ENCODE results near the gene TRIM17. TPM values are rescaled to one million over a fixed set of nuclear protein-coding genes. Genes with fewer than 3 reads are reported as not detected.

Gene TRIM17
- polyA plus RNA-seq, 3 donors, result 7.8 to 14.4 (median 13.3) TPM

DNA sequence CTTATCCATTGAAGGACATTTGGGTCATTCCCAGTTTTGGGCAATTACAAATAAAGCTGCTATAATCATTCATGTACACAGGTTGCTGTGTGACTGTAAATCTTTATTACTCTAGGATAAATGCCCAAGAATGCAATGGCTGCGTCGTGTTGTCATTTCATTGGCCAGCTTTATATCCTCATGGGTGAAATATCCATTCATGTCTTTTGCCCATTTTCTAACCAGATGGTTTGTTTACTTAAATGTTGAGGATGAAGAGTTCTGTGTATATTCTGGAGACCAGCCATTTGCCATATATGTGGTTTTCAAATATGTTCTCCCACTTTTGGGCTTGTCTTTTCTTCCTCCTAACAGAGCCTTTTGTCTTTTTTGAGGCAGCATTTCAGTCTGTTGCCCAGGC is 35.3 kb downstream of the TRIM17 start:
- DNase-seq, result no peak

DNA sequence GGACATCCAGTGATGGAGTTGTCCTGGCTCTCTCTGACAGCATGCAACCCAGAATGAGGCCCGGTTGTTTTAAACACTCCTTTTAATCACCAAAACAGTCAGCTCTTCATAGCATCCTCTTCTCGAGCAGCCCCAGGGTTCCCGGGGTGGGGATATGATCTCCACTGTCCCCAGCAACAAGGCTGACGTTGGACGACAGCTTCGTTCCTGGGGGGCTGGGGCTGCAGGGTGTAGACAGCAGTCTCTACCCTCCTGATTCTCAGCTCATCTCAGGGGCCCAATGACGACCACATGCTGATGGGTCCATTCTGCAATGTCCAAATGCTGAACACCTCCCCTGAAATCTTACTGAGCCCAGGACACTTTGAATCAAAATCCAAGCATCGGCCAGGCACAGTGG is 37.0 kb downstream of the TRIM17 start:
- no peak for DNase-seq

DNA sequence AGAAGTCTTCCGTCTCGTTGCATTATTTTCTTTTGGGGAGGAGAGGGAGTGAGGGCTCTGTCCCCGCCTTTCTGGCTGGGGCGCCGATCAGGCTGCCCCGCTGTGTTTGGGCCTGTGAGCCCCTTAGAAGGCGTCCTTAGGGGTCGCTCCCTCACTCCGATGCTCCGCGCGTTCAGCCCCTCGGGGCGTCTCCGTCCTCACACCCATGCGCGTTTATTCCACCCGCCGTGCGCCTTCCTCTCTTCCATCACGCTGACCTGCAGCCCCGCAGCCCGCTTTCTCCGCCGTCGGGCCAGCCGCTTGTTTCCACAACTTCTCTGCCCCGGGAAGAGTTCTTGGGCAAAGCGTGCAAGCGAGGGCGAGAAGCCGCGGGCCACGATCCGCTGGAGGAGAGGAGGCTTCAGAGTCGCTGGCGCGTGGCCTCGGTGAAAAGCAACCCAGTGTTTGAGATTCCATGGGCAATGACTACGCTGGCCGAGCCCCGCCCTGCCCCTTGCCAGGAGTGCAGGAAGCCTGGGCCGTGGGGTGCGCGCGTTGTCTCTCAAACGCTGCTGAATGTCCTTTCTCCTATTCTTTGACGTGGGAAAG is 37.7 kb downstream of the TRIM17 start:
- DNase-seq, result no peak

DNA sequence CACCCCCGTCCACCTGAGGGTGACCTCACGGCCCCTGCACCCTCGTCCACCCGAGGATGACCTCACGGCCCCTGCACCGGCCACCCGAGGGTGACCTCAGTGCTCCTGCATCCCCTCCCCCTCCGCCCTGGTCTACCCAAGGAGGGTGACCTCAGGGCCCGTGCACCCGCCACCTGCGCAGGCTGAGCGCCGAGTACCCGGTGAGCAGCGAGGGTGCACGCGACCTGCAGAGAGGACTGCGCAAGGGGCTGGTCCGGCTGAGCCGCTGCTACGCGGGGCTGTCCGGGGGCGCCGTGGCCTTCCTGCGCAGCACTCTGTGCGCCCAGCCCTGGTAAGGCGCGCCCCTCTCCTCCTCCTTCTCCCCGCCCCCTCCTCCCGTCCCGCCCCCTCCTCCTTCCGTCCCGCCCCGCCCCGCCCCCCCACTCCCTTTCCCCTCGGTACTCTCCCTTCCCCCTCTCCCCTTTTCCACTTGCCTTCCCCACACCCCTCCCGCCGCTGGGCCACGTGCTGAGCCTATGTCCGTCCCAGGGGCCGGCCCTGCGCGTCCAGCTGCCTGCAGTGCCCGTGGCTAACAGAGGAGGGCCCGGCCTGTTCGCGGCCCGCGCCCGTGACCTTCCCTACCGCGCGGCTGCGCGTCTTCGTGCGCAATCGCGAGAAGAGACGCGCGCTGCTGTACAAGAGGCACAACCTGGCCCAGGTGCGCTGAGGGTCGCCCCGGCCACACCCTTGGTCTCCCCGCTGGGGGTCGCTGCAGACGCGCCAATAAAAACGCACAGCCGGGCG is 38.4 kb downstream of the TRIM17 start:
- DNase-seq, result peak; percentile 83

DNA sequence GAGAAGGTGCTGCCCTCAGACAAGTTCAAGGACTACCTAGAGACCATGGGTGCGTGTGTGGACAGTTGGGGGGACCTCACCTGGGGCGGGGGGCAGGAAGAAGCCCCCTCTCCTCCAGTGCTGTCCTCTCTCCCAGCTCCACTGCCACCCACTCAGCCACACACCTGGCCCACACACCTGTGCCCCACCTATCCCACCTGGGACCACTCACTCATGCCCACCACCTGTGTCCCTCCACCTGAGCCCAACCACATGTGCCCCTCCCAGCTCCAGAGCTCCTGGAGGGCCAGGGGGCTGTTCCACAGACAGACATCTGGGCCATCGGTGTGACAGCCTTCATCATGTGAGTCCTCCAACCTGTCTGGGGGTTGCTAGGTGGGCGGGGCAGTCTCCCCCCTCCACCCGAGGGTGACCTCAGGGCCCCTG is 39.0 kb downstream of the TRIM17 start:
- DNase-seq, result no peak

DNA sequence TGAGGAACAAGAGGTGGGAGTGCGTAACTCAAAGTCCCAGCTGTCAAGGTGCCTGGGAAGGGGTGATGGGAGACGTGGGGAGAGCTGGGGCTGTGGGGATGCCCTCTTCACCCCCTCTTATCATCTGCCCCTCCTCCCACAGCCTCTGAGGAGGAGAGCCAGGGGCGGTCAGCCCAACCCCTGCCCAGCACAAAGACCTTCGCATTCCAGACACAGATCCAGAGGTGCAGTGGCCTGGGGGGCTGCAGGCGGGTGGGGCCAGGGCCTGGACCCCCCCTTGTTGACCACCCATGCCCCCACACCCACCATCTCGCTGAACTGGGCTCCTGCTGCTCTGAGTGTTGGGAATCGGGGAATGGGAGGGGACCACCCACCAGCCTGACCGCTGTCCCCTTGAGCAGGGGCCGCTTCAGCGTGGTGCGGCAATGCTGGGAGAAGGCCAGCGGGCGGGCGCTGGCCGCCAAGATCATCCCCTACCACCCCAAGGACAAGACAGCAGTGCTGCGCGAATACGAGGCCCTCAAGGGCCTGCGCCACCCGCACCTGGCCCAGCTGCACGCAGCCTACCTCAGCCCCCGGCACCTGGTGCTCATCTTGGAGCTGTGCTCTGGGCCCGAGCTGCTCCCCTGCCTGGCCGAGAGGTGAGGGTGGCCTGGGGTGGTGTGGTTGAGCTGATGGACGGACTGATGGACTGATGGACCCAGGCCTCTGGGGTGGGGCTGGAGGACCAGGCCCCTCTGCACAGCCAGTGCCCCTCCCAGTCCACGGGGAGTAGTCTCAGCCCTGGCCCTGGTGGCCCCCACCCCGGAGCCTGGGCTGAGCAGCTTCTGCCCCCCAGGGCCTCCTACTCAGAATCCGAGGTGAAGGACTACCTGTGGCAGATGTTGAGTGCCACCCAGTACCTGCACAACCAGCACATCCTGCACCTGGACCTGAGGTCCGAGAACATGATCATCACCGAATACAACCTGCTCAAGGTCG is 39.7 kb downstream of the TRIM17 start:
- DNase-seq, result no peak

DNA sequence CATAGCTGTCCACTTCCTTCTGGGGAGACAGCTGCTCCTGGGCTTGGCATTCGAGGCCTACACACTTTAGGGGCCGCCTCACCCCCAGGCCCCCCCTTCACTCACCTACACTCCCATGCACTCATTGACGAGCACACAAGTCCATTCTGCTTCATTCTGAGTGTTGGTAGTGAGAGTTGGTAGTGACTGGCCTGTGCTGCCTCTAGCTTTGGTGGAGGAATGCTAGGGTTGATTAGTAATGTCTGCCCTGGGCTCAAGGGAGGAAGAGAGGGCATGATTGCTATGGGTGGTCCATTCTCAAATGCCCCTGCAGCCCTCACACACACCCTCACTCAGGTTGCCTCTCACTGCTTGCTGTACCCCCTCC is 40.4 kb downstream of the TRIM17 start:
- no peak for DNase-seq

DNA sequence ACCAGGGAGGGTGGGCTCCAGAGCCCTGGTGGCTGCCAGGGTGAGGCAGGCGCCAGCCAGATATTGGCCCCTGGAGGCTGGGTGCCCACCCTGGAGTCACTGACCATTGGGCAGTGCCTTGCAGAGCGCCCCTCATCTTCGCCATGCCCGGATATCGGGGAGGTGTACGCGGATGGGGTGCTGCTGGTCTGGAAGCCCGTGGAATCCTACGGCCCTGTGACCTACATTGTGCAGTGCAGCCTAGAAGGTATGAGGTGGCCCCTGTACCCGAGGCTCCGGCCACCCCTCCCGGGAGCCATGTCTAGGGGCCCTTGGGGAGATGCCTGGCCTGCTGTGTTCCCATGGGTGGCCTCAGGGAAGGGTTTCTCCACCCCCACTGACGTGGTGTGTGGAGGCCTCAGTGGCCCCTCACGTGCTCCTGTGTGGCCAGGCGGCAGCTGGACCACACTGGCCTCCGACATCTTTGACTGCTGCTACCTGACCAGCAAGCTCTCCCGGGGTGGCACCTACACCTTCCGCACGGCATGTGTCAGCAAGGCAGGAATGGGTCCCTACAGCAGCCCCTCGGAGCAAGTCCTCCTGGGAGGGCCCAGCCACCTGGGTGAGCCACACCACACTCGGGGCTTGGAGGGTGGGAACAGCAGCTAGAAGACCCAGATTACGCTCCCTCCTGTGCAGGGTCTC is 40.9 kb downstream of the TRIM17 start:
- no peak for DNase-seq

DNA sequence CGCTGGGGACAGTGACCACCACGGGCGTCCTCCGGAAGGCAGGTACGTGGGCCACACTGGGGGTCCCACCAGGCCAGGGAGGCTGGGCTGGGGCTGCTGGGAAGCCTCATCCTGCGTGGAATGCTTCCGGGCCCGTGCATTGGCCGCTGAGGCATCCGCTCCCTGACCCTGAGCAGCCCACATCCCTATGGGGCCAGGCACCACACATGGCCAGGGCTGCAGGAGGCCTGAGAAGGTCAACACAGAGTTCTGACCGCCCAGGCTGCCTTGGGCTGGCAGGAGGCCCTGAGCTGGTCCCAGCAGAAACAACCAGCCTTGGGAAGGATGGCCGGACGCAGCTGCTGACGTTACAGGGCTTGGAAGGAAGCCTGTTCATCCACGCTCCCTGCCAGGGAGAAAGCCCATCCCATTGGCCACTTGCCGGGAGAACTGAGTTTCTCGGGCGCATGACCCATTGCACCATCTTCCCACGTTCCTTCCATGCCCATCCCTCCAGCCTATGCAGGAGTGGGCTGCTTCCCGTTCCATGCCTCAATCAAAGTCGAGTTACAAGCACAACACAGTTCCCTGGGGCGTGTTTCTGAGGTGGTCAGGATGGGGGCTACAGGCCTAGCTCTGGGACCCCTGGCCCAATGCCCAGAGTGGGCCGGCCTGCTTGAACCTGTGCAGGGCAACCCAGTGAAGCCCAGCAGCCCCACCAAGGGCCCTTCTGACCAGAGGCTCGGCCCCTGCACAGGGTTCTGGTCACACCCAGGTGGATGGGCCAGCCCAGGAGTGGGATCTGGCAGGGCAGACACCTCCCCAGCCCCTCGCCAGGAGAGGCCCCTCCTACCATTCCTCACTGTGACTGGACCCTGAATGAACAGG is 41.7 kb downstream of the TRIM17 start:
- DNase-seq, result no peak

DNA sequence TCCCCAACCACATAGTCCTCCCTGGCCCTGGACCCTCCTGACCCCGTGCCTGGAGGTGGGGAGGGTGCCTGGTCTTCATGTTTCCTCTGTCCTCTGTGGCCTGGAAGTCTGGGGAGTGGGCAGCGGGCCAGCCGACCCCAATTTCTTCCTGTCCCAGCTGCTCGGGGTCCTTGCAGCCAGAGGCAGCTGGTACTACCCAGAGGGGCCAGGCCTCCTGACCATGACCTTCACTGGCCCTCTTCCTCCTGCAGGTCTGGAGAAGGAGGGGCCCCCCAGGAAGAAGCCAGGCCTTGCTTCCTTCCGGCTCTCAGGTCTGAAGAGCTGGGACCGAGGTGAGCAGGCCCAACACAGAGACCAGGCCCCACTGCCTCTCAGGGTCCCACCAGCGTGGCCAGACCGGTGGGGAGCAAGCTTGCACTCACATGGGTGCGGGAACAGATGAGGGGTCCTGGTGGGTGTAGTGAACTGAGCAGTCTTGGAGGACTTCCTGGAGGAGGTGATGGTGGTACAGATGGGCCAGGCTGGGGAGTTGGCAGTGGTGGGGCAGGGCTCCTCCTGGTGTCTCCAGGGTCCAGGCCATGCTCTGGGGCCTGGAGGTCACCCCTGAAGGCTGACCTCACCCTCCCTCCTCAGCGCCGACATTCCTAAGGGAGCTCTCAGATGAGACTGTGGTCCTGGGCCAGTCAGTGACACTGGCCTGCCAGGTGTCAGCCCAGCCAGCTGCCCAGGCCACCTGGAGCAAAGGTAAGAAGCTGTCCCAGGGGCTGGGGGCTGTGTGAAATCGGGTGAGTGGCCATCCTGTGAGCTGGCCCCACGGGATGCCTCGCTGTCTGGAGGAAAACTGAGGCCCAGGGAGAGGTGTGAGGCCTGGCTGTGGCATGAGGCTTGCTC is 42.7 kb downstream of the TRIM17 start:
- DNase-seq, result no peak

DNA sequence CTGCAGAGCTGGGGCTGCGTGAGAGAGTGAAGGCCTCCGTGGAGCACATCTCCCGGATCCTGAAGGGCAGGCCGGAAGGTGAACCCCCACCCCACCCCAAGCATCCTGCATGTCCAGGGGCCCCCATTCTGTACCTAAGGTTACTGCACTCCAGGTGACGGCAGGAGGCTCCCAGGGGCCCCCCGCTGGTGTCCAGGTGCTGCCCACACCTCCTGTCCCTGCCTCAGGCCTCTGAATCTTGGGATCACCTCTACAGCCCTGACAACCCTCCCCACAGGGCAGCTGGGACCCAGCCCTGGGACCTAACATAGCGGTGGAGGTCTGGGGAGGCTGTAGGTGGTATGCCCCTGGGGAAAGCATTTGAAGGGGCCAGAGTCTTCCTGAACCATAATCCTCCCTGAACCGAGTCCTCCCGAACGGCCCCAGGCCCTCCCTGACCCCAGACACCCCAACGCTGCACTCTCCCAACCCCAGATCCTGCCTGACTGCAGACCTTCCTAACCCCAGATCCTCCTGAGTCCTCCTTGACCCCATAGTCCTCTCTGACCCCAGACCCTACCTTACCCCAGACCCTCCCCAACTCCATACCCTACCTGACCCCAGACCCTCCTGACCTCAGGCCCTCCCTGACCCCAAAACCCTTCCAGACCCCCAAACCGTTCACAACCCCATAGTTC is 43.5 kb downstream of the TRIM17 start:
- no peak for DNase-seq

DNA sequence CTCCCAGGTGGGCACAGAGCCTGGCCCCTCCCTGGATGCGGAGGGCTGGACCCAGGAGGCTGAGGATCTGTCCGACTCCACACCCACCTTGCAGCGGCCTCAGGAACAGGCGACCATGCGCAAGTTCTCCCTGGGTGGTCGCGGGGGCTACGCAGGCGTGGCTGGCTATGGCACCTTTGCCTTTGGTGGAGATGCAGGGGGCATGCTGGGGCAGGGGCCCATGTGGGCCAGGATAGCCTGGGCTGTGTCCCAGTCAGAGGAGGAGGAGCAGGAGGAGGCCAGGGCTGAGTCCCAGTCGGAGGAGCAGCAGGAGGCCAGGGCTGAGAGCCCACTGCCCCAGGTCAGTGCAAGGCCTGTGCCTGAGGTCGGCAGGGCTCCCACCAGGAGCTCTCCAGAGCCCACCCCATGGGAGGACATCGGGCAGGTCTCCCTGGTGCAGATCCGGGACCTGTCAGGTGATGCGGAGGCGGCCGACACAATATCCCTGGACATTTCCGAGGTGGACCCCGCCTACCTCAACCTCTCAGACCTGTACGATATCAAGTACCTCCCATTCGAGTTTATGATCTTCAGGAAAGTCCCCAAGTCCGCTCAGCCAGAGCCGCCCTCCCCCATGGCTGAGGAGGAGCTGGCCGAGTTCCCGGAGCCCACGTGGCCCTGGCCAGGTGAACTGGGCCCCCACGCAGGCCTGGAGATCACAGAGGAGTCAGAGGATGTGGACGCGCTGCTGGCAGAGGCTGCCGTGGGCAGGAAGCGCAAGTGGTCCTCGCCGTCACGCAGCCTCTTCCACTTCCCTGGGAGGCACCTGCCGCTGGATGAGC is 44.3 kb downstream of the TRIM17 start:
- peak; percentile 72 for DNase-seq

DNA sequence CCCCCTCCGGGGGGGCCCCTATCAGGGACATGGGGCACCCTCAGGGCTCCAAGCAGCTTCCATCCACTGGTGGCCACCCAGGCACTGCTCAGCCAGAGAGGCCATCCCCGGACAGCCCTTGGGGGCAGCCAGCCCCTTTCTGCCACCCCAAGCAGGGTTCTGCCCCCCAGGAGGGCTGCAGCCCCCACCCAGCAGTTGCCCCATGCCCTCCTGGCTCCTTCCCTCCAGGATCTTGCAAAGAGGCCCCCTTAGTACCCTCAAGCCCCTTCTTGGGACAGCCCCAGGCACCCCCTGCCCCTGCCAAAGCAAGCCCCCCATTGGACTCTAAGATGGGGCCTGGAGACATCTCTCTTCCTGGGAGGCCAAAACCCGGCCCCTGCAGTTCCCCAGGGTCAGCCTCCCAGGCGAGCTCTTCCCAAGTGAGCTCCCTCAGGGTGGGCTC is 44.9 kb downstream of the TRIM17 start:
- no peak for DNase-seq

DNA sequence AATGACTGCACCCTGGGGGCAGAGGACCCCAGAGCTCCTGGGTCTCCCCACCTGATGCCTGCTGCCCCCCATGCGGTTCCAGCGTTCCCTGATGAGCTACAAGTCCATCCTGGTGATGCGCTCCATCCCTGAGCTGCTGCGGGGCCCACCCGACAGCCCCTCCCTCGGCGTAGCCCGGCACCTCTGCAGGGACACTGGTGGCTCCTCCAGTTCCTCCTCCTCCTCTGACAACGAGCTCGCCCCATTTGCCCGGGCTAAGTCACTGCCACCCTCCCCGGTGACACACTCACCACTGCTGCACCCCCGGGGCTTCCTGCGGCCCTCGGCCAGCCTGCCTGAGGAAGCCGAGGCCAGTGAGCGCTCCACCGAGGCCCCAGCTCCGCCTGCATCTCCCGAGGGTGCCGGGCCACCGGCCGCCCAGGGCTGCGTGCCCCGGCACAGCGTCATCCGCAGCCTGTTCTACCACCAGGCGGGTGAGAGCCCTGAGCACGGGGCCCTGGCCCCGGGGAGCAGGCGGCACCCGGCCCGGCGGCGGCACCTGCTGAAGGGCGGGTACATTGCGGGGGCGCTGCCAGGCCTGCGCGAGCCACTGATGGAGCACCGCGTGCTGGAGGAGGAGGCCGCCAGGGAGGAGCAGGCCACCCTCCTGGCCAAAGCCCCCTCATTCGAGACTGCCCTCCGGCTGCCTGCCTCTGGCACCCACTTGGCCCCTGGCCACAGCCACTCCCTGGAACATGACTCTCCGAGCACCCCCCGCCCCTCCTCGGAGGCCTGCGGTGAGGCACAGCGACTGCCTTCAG is 45.5 kb downstream of the TRIM17 start:
- no peak for DNase-seq

DNA sequence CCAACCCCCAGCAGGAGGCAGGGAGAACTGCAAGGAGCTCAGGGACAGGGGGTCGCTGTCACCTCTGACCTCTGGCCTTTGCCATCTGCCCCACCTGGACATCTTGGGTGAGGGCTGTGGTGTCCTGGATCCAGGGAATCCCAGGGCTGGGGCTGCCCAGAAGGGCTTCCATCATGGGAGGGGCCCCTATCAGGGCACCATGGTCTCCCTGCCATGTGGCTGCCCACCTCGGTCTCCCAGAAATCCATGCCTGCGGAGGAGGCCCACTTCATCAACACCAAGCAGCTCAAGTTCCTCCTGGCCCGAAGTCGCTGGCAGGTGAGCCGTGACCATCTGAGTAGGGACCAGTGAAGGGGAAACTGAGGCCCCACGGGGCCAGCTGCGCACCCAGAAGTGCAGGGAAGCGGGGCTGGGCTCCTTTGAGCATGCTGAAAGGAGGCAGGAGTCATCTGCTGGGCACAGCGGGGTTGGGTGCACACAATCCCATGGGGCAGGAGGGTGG is 46.2 kb downstream of the TRIM17 start:
- DNase-seq, result no peak

DNA sequence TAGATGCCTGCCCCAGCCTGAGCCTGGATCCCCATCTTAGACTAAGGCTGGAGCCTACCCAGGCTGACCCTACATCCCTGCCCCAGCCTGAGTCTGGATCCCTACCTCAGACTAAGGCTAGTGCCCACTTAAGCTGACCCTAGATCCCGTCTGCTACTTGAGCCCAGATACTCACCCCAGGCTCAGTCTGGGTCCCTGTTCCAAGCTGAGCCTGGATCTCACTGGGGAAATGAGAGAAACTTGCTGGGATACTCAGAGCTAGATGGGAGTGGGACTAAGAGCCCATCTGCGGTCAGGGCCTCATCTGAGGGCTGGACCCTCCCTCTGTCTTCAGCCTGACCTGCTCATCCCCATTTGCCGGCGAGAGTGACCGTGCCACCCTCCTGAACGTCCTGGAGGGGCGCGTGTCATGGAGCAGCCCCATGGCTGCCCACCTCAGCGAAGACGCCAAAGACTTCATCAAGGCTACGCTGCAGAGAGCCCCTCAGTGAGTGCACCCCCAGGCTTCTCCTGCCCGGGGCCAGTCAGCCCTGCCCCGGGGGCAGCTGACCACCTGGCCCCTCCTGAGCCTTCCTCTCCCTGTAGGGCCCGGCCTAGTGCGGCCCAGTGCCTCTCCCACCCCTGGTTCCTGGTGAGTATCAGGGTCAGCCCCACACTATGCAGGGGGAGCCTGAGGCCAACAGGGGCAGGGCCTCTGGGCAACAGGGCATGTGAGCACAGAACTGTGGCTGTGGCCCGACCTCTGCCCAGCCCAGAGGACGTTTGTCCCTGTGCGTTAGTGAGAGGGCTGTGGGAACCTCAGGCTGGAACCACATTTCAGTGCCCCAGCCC is 46.8 kb downstream of the TRIM17 start:
- DNase-seq, result no peak

Data from renal pelvis (tissue), 4 donors.